OCI-LY7 (cell line): ENCODE data around the gene BCL2L15. TPM values are rescaled to one million over a fixed set of nuclear protein-coding genes. Genes with fewer than 3 reads are reported as not detected.

Experiments used
- BruUV-seq: library from RNA; stranded (reverse); fragments of 400-500 nt; replicated peaks from 2 replicates; lab custom pipeline; 2021; lab: Mats Ljungman, UMichigan
- CTCF ChIA-PET: fragments of 300-600 bp; sonication (Branson Sonifier 250); formaldehyde crosslinking; loops from one replicate; lab custom pipeline; 2022; ENCODE audit warnings: antibody characterized with exemption; ENCODE audit not compliant: unreplicated experiment; lab: Charles Lee
- POLR2A ChIA-PET: fragments of 300-600 bp; sonication (Branson Sonifier 250); formaldehyde crosslinking; loops from one replicate; lab custom pipeline; 2022; ENCODE audit warnings: antibody characterized with exemption; lab: Charles Lee
- DNase-seq: peaks from one replicate; pipeline ENCODE4 v3.0.0-alpha.2; 2015; ENCODE audit warnings: low spot score
- H2AFZ ChIP-seq: fragments of 200-600 bp; sonication (generic), shearing (Covaris generic); 2 replicates; pipeline ENCODE4 v1.6.1; 2014; ENCODE audit warnings: mild to moderate bottlenecking, antibody characterized with exemption, low read length, moderate library complexity
- H3K27ac ChIP-seq: fragments of 200-600 bp; sonication (generic); 2 replicates; pipeline ENCODE4 v1.5.1; 2014; ENCODE audit warnings: mixed run types, low read depth, mild to moderate bottlenecking, moderate library complexity, low read length, inconsistent platforms; ENCODE audit not compliant: poor library complexity, severe bottlenecking
- H3K36me3 ChIP-seq: fragments of 200-600 bp; sonication (generic); 2 replicates; pipeline ENCODE4 v1.6.1; 2014; ENCODE audit warnings: mild to moderate bottlenecking, antibody characterized with exemption, low read length, moderate library complexity, mixed read lengths; ENCODE audit not compliant: insufficient read depth
- H3K4me1 ChIP-seq: fragments of 200-600 bp; sonication (generic); 2 replicates; pipeline ENCODE4 v1.5.1; 2014; ENCODE audit warnings: mild to moderate bottlenecking, low read length; ENCODE audit not compliant: insufficient read depth, poor library complexity, severe bottlenecking
- H3K4me2 ChIP-seq: fragments of 200-600 bp; sonication (generic); 2 replicates; pipeline ENCODE4 v1.6.1; 2014; ENCODE audit warnings: mild to moderate bottlenecking, low read length
- H3K4me3 ChIP-seq: fragments of 200-600 bp; sonication (generic); 2 replicates; pipeline ENCODE4 v1.5.1; 2014; ENCODE audit warnings: mild to moderate bottlenecking, low read depth, low read length; ENCODE audit not compliant: poor library complexity, severe bottlenecking
- H3K79me2 ChIP-seq: fragments of 200-600 bp; sonication (generic); 2 replicates; pipeline ENCODE4 v1.6.1; 2016; ENCODE audit warnings: low read depth, mild to moderate bottlenecking, low read length, moderate library complexity, mixed read lengths; ENCODE audit not compliant: insufficient read depth
- H3K9me2 ChIP-seq: fragments of 200-600 bp; sonication (generic); 2 replicates; pipeline ENCODE4 v1.6.1; 2016; ENCODE audit warnings: mild to moderate bottlenecking, low read length, mixed read lengths; ENCODE audit not compliant: insufficient read depth
- H3K9me3 ChIP-seq: fragments of 200-600 bp; sonication (generic); 2 replicates; pipeline ENCODE4 v1.6.1; 2014; ENCODE audit warnings: mild to moderate bottlenecking, mixed run types, low read length, mixed read lengths
- H4K20me1 ChIP-seq: fragments of 200-600 bp; sonication (generic); 2 replicates; pipeline ENCODE4 v1.6.1; 2014; ENCODE audit warnings: mild to moderate bottlenecking, antibody characterized with exemption, low read length, moderate library complexity, mixed read lengths; ENCODE audit not compliant: insufficient read depth
- EZH2phosphoT487 ChIP-seq: fragments of 200-600 bp; sonication (generic); IDR thresholded peaks from 2 replicates; pipeline ENCODE4 v1.6.1; 2018; ENCODE audit warnings: low read depth, borderline replicate concordance, mild to moderate bottlenecking, mixed run types, antibody characterized with exemption, low read length, moderate library complexity, mixed read lengths
- intact Hi-C: fragments of 100-400 bp; cut with micrococcal nuclease; formaldehyde crosslinking; loops from one replicate; pipeline ENCODE4 v1.10.0; 2022; ENCODE audit not compliant: unreplicated experiment
- total RNA-seq, 2 experiments: library from RNA; depleted of rRNA in 1 of 2; stranded (reverse); fragments of >200 nt in 1 of 2; shearing (Covaris generic) in 1 of 2; gene quantifications; 2 replicates each; pipeline ENCODE4 v1.2.3, GENCODE V29; 2014 to 2022
- TF ChIP-seq, protein P1 (sequence below): fragments of 200-600 bp; sonication (generic); conservative IDR thresholded peaks from 2 replicates; pipeline ENCODE4 v1.5.1; 2014; ENCODE audit warnings: mild to moderate bottlenecking, antibody characterized with exemption, low read length, moderate library complexity, mixed read lengths

The BCL2L15 gene
- total RNA-seq, 2 experiments from 2014 or later = 0.82 to 1.1 TPM

DNA sequence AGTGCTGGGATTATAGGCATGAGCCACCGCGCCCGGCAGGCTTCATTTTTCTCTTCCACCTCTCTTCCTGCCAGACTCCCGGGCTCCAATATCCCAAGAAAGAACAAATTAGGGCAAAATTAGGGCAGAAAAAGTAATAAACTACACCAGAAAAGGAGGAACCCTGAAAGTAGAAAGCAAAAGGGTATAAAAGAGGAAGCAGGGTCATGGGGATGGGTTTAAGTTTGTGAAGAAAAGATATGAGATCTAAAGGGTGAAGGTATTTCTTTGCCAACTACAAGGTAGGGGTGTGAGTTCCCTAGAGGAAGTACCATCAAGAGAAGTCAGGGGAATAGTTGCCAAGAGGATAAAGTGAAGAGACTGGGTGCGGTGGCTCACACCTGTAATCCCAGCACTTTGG, 25.7 kb downstream of the BCL2L15 start:
- peak overlapping the region; percentile 94 for H3K27ac ChIP-seq
- no peak for TF ChIP-seq EZH2phosphoT487
- TF ChIP-seq, protein P1, sequence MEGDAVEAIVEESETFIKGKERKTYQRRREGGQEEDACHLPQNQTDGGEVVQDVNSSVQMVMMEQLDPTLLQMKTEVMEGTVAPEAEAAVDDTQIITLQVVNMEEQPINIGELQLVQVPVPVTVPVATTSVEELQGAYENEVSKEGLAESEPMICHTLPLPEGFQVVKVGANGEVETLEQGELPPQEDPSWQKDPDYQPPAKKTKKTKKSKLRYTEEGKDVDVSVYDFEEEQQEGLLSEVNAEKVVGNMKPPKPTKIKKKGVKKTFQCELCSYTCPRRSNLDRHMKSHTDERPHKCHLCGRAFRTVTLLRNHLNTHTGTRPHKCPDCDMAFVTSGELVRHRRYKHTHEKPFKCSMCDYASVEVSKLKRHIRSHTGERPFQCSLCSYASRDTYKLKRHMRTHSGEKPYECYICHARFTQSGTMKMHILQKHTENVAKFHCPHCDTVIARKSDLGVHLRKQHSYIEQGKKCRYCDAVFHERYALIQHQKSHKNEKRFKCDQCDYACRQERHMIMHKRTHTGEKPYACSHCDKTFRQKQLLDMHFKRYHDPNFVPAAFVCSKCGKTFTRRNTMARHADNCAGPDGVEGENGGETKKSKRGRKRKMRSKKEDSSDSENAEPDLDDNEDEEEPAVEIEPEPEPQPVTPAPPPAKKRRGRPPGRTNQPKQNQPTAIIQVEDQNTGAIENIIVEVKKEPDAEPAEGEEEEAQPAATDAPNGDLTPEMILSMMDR = no peak
- H3K4me1 ChIP-seq = peaks cover 66% of the 10 kb centered on the region
- H2AFZ ChIP-seq = no peak overlapping the region
- H3K9me3 ChIP-seq = no peaks in the 10 kb centered on the region
- H3K4me2 ChIP-seq = peak overlapping the region; percentile 79
- CTCF ChIA-PET = no interaction called here
- no peaks in the 10 kb centered on the region for H3K9me2 ChIP-seq
- DNase-seq = peak; percentile 39
- H3K36me3 ChIP-seq = peaks cover 58% of the 10 kb centered on the region
- H4K20me1 ChIP-seq = no peaks in the 10 kb centered on the region
- intact Hi-C loops = no loop called here
- no TSS peak for BruUV-seq
- POLR2A ChIA-PET = interaction anchor here (1.0 to 5.0 kb wide), 5 partner anchors 8 to 44 kb away, joined by 3 to 57 read pairs (median 3); no protein-coding TSS in a partner anchor
- no peak overlapping the region for H3K4me3 ChIP-seq
- H3K79me2 ChIP-seq = peaks cover 80% of the 10 kb centered on the region

GRCh38 chr1:113860891-113861290, 26.5 kb downstream of the BCL2L15 start:
- intact Hi-C loops = no loop called here
- Histone ChIP-seq H3K4me2 (peak overlapping the region; percentile 79), H3K36me3 (peaks cover 58% of the 10 kb centered on the region), H3K79me2 (peaks cover 75% of the 10 kb centered on the region), H3K4me3 (peak overlapping the region; percentile 58), H3K9me3 (no peaks in the 10 kb centered on the region), H4K20me1 (no peaks in the 10 kb centered on the region), H3K9me2 (no peaks in the 10 kb centered on the region), H2AFZ (0 out of 2 replicates have a peak overlapping the region, but pooled peaks have one; percentile 5), H3K4me1 (peaks cover 70% of the 10 kb centered on the region), H3K27ac (peak overlapping the region; percentile 94)
- POLR2A ChIA-PET = interaction anchor here (0.8 to 5.0 kb wide), 9 partner anchors 9 to 86 kb away, joined by 3 to 57 read pairs (median 5); partner anchors contain the start of gene AP4B1
- TF ChIP-seq, protein P1 = no peak
- TF ChIP-seq EZH2phosphoT487 = no peak
- BruUV-seq = no TSS peak
- no peak for DNase-seq
- CTCF ChIA-PET = interaction anchor here (0.8 kb wide), 1 partner anchor 9 kb away, joined by 4 read pairs; no protein-coding TSS in a partner anchor
